Activated T-cell treated with anti-CD3 and anti-CD28 coated beads, Interleukin-2, amount 50 U/mL, for 4 hours (primary cell): ENCODE measurements around the gene HOXC9. TPM values are rescaled to one million over a fixed set of nuclear protein-coding genes. Genes with fewer than 3 reads are reported as not detected.

Source experiments
- ATAC-seq, 2 donors: fragments of 200-7000 bp; cut with Tn5 transposase; one replicate each; pipeline ENCODE4 v1.10.0; 2021
- DNase-seq: peaks from one replicate; pipeline ENCODE4 v3.0.0-alpha.2; 2020
- H3K27me3 Mint-ChIP-seq: one replicate; pipeline ENCODE4 v1.8.0; 2021; ENCODE audit warnings: low read depth, mixed read lengths
- H3K36me3 Mint-ChIP-seq: one replicate; pipeline ENCODE4 v1.8.0; 2022; ENCODE audit warnings: mixed read lengths; ENCODE audit not compliant: insufficient read depth
- H3K4me1 Mint-ChIP-seq: one replicate; pipeline ENCODE4 v1.8.0; 2021; ENCODE audit warnings: low read depth, mixed read lengths
- H3K4me3 Mint-ChIP-seq: one replicate; pipeline ENCODE4 v1.8.0; 2021; ENCODE audit warnings: mild to moderate bottlenecking, moderate library complexity, mixed read lengths
- H3K9me3 Mint-ChIP-seq: one replicate; pipeline ENCODE4 v1.8.0; 2021; ENCODE audit warnings: mixed read lengths
- total RNA-seq, 3 donors: library from RNA; stranded (reverse); gene quantifications; one replicate each; pipeline ENCODE4 v1.2.1, GENCODE V29; 2021

HOXC9 gene
- total RNA-seq, 3 donors from 2014 or later: not detected

- no peaks in the 10 kb centered on the region for H3K36me3 Mint-ChIP-seq
- no peaks in the 10 kb centered on the region for H3K9me3 Mint-ChIP-seq
- H3K4me1 Mint-ChIP-seq: peaks cover 33% of the 10 kb centered on the region
- ATAC-seq: peak in 1 of 2 donors; percentile 23
- DNase-seq: no peak
- H3K27me3 Mint-ChIP-seq: peaks cover 93% of the 10 kb centered on the region
- H3K4me3 Mint-ChIP-seq: no peak overlapping the region
These were observed 13.8 kb upstream of the HOXC9 start for GRCh38 chr12:53985994-53986685.

GRCh38 chr12:53986686-53987483 lies 13.1 kb upstream of the HOXC9 start:
- peaks cover 33% of the 10 kb centered on the region for H3K4me1 Mint-ChIP-seq
- H3K9me3 Mint-ChIP-seq: no peaks in the 10 kb centered on the region
- no peaks in the 10 kb centered on the region for H3K36me3 Mint-ChIP-seq
- H3K4me3 Mint-ChIP-seq: no peak overlapping the region
- ATAC-seq: no peak
- no peak for DNase-seq
- peaks cover 94% of the 10 kb centered on the region for H3K27me3 Mint-ChIP-seq

- DNase-seq: no peak
- Mint-ChIP-seq H3K9me3 (no peaks in the 10 kb centered on the region), H3K36me3 (no peaks in the 10 kb centered on the region), H3K4me1 (peaks cover 33% of the 10 kb centered on the region), H3K27me3 (peaks cover 93% of the 10 kb centered on the region), H3K4me3 (no peak overlapping the region)
- ATAC-seq: no peak
These were observed 12.2 kb upstream of the HOXC9 start for GRCh38 chr12:53987787-53988230.

GRCh38 chr12:53988541-53989226 lies 11.3 kb upstream of the HOXC9 start:
- no peaks in the 10 kb centered on the region for H3K9me3 Mint-ChIP-seq
- peaks cover 33% of the 10 kb centered on the region for H3K4me1 Mint-ChIP-seq
- no peak overlapping the region for H3K4me3 Mint-ChIP-seq
- no peak for ATAC-seq
- peaks cover 92% of the 10 kb centered on the region for H3K27me3 Mint-ChIP-seq
- DNase-seq: no peak
- H3K36me3 Mint-ChIP-seq: no peaks in the 10 kb centered on the region

GRCh38 chr12:53989227-53990113 lies 10.5 kb upstream of the HOXC9 start:
- peaks cover 38% of the 10 kb centered on the region for H3K4me1 Mint-ChIP-seq
- no peaks in the 10 kb centered on the region for H3K9me3 Mint-ChIP-seq
- no peaks in the 10 kb centered on the region for H3K36me3 Mint-ChIP-seq
- ATAC-seq: no peak
- H3K27me3 Mint-ChIP-seq: peaks cover 95% of the 10 kb centered on the region
- DNase-seq: no peak
- H3K4me3 Mint-ChIP-seq: peak overlapping the region; percentile 19

GRCh38 chr12:53990311-53991076 lies 9.5 kb upstream of the HOXC9 start:
- DNase-seq (no peak), ATAC-seq (no peak)
- H3K4me3 Mint-ChIP-seq: no peak overlapping the region
- no peaks in the 10 kb centered on the region for H3K9me3 Mint-ChIP-seq
- peaks cover 42% of the 10 kb centered on the region for H3K4me1 Mint-ChIP-seq
- peaks cover 96% of the 10 kb centered on the region for H3K27me3 Mint-ChIP-seq
- no peaks in the 10 kb centered on the region for H3K36me3 Mint-ChIP-seq

GRCh38 chr12:53991077-53991460 lies 8.9 kb upstream of the HOXC9 start:
- H3K9me3 Mint-ChIP-seq: no peaks in the 10 kb centered on the region

GRCh38 chr12:53992377-53992889 lies 7.5 kb upstream of the HOXC9 start:
- Mint-ChIP-seq H3K9me3 (no peaks in the 10 kb centered on the region), H3K36me3 (no peaks in the 10 kb centered on the region), H3K4me3 (no peak overlapping the region), H3K4me1 (peaks cover 46% of the 10 kb centered on the region), H3K27me3 (peaks cover 95% of the 10 kb centered on the region)
- ATAC-seq (no peak), DNase-seq (no peak)

More at GRCh38 chr12:53991077-53991460, 8.9 kb upstream of the HOXC9 start:
- ATAC-seq: no peak
- Mint-ChIP-seq H3K4me1 (peaks cover 42% of the 10 kb centered on the region), H3K36me3 (no peaks in the 10 kb centered on the region), H3K27me3 (peaks cover 97% of the 10 kb centered on the region), H3K4me3 (no peak overlapping the region)
- no peak for DNase-seq

- Mint-ChIP-seq H3K27me3 (peaks cover 95% of the 10 kb centered on the region), H3K4me3 (peak overlapping the region; percentile 29), H3K36me3 (no peaks in the 10 kb centered on the region), H3K4me1 (peaks cover 48% of the 10 kb centered on the region), H3K9me3 (no peaks in the 10 kb centered on the region)
- ATAC-seq (no peak), DNase-seq (no peak)
These were observed 6.6 kb upstream of the HOXC9 start for GRCh38 chr12:53993162-53994008.

- H3K4me1 Mint-ChIP-seq: peaks cover 44% of the 10 kb centered on the region
- no peaks in the 10 kb centered on the region for H3K9me3 Mint-ChIP-seq
- DNase-seq: no peak
- ATAC-seq: no peak
- no peaks in the 10 kb centered on the region for H3K36me3 Mint-ChIP-seq
- H3K27me3 Mint-ChIP-seq: peaks cover 95% of the 10 kb centered on the region
- H3K4me3 Mint-ChIP-seq: peak overlapping the region; percentile 29
These were observed 6.0 kb upstream of the HOXC9 start for GRCh38 chr12:53994009-53994263.

GRCh38 chr12:53994264-53995001 lies 5.5 kb upstream of the HOXC9 start:
- H3K27me3 Mint-ChIP-seq: peaks cover 94% of the 10 kb centered on the region
- no peak for ATAC-seq

GRCh38 chr12:53995002-53995377 lies 5.0 kb upstream of the HOXC9 start:
- Mint-ChIP-seq H3K4me3 (peak overlapping the region; percentile 82), H3K9me3 (no peaks in the 10 kb centered on the region), H3K4me1 (peaks cover 36% of the 10 kb centered on the region), H3K36me3 (no peaks in the 10 kb centered on the region), H3K27me3 (peaks cover 94% of the 10 kb centered on the region)
- no peak for DNase-seq
- peak; percentile 15 to 20 for ATAC-seq

More at GRCh38 chr12:53994264-53995001, 5.5 kb upstream of the HOXC9 start:
- no peak for DNase-seq
- peaks cover 40% of the 10 kb centered on the region for H3K4me1 Mint-ChIP-seq
- H3K9me3 Mint-ChIP-seq: no peaks in the 10 kb centered on the region
- no peaks in the 10 kb centered on the region for H3K36me3 Mint-ChIP-seq
- peak overlapping the region; percentile 82 for H3K4me3 Mint-ChIP-seq
